Stimulated activated naive CD8-positive, alpha-beta T cell treated with anti-CD3 and anti-CD28 coated beads, Interleukin-15, amount 100 ng/mL, for 72 hours (primary cell): ENCODE measurements around the gene NOL7.

Experiments
- ATAC-seq: fragments of 150-1000 bp; cut with Tn5 transposase; 2 replicates; pipeline ENCODE4 v1.10.0; 2021; ENCODE audit warnings: mild to moderate bottlenecking, moderate library complexity
- DNase-seq, 2 donors: peaks; one replicate each; pipeline ENCODE4 v3.0.0; 2021 to 2022
- H3K27ac Mint-ChIP-seq, 2 donors: one replicate each; pipeline ENCODE4 v1.8.0; 2022; ENCODE audit warnings: mild to moderate bottlenecking in 2 of 2, mixed read lengths in 2 of 2, moderate library complexity in 2 of 2
- H3K27me3 Mint-ChIP-seq: one replicate; pipeline ENCODE4 v1.8.0; 2022; ENCODE audit warnings: mixed read lengths
- H3K4me1 Mint-ChIP-seq: one replicate; pipeline ENCODE4 v1.8.0; 2022; ENCODE audit warnings: mild to moderate bottlenecking, mixed read lengths
- H3K4me3 Mint-ChIP-seq, 2 donors: one replicate each; pipeline ENCODE4 v1.8.0; 2022; ENCODE audit warnings: mild to moderate bottlenecking in 2 of 2, mixed read lengths in 2 of 2, moderate library complexity in 1 of 2
- H3K9me3 Mint-ChIP-seq, 2 donors: one replicate each; pipeline ENCODE4 v1.8.0; 2022; ENCODE audit warnings: mixed read lengths in 2 of 2

Gene NOL7

DNA sequence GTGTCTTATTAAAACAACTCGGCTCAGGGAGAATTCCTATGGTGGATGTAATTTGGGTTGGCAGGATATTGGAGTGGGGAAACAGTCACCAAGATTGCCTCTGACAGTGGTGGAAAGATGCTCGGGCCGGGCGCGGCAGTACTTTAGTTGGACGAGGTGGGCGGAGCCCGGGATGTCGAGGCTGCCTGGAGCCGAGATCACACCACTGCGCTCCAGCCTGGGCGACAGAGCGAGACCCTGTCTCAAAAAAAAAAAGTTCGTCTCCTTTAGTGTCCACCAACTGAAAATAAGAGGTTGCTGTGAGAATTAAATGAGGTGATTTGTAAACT, 621 bp downstream of the NOL7 start:
- H3K4me3 Mint-ChIP-seq = peak overlapping the region; percentile 95 to 99
- peak; percentile 37 to 52 for DNase-seq

DNA sequence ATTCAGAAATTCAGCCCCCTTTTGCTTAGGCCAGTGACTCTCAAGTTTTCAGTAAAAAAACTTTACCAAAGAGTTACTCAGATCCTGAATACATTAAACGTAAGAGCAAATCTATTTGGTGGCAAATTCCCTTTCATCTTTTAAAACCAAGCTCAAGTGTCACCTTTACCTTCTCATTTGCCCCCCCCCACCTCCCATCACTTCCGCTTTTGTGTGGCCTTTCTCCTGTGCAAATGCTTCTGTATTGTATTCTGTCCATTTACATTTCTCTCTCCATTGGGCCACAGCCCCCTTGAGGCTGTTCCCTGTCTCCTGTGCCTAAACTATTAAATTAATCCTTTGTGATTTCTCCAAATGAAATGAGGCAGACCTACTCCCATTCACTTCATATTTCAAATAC, 1.9 kb downstream of the NOL7 start:
- no peaks in the 10 kb centered on the region for H3K27me3 Mint-ChIP-seq
- H3K9me3 Mint-ChIP-seq = no peaks in the 10 kb centered on the region
- ATAC-seq (no peak), DNase-seq (no peak)
- peaks cover 39% of the 10 kb centered on the region for H3K4me1 Mint-ChIP-seq
- peak overlapping the region; percentile 51 to 57 for H3K27ac Mint-ChIP-seq
- peak overlapping the region; percentile 95 to 99 for H3K4me3 Mint-ChIP-seq

More for the DNA sequence above, 621 bp downstream of the NOL7 start:
- H3K27ac Mint-ChIP-seq = peak overlapping the region; percentile 98 to 99
- ATAC-seq = peak; percentile 53
- H3K4me1 Mint-ChIP-seq = peaks cover 46% of the 10 kb centered on the region
- H3K27me3 Mint-ChIP-seq = no peaks in the 10 kb centered on the region
- H3K9me3 Mint-ChIP-seq = no peaks in the 10 kb centered on the region

DNA sequence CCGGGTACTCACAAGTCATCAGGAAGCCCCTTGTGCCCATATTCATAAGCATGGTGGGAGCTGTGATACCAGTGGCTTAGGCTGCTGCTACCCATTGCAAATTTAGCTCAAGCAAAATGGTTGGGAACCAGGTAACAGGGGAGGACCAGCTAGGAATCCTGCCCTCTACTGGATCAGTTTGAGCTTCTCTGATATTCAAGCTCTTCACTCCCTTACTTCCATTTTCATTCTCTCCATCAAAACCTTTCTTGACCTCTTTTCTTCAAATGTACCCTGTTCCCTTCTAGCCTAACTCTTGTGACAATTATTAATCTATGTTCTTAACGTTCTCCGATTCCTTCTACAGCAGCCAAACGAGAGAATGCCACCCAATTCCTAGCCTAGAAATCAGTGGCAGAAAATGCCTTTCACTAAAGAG, 9.7 kb downstream of the NOL7 start:
- no peak for DNase-seq
- peak overlapping the region in 1 of 2 donors; percentile 21 for H3K27ac Mint-ChIP-seq

DNA sequence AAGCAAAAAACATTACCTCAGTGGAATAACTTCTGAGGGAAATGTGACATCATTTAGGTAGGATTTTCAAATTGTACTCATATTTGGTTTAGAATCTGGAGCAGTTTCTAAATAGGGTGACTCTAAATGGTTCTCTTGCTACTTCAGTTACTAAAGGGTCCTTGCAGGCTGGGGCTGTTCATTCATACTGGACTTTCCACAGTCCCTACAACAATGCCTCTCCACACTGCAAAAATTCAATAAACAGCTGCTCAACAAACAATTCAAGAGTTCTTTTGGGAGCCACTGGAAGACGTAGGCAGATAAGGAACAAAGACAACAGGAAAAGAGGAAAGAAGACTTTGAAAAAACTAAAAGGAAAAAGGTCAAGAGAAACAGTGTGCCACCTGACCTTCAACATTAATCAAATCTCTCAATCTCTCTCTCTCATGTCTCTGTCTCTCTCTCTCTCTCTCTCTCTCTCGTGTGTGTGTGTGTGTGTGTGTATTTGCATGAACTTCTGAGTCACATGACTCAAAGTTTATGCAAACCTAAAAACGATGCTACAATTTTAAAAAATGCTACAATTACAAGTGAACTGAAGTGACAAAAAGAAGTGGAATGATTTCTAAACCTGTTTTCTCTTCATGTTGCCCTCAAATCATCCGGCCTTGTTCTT, 14.5 kb downstream of the NOL7 start:
- DNase-seq = no peak
- Mint-ChIP-seq H3K4me3 (no peak overlapping the region), H3K27me3 (no peaks in the 10 kb centered on the region), H3K4me1 (peaks cover 31% of the 10 kb centered on the region), H3K9me3 (no peaks in the 10 kb centered on the region), H3K27ac (peak overlapping the region; percentile 48 to 83)
- no peak for ATAC-seq

More for the DNA sequence above, 9.7 kb downstream of the NOL7 start:
- Mint-ChIP-seq H3K9me3 (no peaks in the 10 kb centered on the region), H3K27me3 (no peaks in the 10 kb centered on the region), H3K4me1 (peaks cover 14% of the 10 kb centered on the region), H3K4me3 (no peak overlapping the region)
- peak; percentile 86 for ATAC-seq

DNA sequence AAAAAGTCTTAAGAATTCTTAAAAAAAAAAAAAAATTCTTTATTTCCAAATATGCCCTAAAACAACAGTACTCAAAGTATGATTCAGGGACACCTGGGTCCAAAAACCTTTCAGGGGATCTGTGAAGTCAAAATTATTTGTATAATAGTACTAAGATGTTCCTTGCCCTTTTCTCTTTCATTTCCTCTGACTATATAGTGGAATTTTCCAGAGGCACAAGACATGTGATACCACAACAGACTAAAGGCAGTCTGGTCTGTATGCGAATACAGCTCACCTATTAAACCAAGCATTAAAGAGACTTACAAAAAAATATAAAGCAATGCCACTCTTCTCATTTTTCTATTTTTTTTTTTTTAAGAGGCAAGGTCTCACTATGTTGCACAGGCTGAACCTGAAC, 15.4 kb downstream of the NOL7 start:
- Mint-ChIP-seq H3K27ac (no peak overlapping the region), H3K4me3 (no peak overlapping the region), H3K4me1 (peaks cover 25% of the 10 kb centered on the region), H3K9me3 (no peaks in the 10 kb centered on the region), H3K27me3 (no peaks in the 10 kb centered on the region)
- DNase-seq (no peak), ATAC-seq (no peak)

DNA sequence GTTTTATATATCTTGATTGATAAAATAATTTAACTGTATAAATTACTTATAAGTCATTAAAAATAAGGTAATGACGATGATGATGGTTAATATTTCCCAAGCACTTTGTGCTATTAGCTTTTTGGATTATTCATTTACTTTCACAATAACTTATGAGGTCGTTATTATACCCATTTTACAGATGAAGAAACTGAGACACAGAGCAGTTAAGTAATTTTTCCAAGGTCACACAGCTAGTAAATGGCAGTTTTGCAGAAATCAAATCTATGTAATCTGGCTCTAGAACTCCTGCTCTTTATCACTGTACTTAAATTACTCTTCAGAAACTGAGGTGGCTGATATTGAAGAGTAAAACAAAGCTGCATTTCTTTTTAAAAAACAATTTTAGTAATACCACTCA, 18.2 kb downstream of the NOL7 start:
- Mint-ChIP-seq H3K27me3 (no peaks in the 10 kb centered on the region), H3K4me3 (no peak overlapping the region), H3K9me3 (no peaks in the 10 kb centered on the region), H3K27ac (no peak overlapping the region), H3K4me1 (peaks cover 46% of the 10 kb centered on the region)
- DNase-seq (no peak), ATAC-seq (no peak)

DNA sequence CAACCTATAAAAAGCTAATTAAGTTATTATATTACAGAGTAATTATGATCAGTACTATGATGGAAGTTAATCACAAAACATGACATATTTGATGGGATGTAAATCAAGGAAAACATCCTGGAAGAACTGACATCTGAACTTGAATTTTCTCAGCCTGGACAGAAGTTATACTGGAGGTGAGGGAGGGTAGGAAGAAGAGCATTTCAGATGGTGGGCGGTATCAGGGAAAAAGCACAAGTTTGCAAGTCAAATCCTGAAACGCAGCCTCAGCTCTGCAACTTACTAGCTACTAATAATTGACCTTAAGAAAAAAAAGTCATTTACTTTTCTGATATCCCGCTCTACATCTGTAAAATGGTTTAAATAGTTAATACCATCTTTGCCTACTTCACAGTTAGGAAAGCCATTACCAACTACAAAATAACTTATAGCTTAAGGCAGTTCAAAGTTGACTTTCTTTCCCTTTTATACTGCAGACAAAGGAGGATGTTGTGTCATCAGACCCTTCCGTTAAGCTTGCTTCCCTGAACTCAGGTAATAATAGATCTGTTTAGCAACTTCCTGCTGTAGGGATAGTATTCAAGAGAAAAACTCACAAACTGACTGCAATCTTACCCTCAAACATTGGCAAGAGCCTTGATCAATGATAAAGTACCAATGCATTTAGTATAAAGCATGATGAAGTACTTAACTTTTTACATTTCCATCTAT, 21.0 kb downstream of the NOL7 start:
- Mint-ChIP-seq H3K4me1 (peaks cover 31% of the 10 kb centered on the region), H3K4me3 (peak overlapping the region in 1 of 2 donors; percentile 28), H3K27ac (peak overlapping the region in 1 of 2 donors; percentile 81), H3K9me3 (no peaks in the 10 kb centered on the region), H3K27me3 (no peaks in the 10 kb centered on the region)
- no peak for DNase-seq
- ATAC-seq = no peak

DNA sequence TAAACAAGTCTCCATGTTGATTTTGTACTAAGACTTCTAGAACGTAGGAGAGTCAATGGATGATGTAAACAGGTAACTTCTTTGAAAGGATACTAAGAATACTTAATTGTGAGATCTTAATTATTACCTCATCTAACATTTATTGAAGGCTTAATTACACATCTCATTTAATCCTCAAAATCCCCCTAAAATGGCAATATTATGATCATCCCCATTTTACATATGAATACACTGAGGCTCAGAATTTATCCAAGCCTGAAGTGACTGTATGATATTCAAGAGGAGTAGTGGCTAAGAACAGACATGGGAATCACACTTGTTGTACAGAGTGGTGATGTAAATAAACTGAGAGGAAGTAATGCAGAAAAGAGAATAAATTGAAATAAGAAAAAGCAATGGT, 22.9 kb downstream of the NOL7 start:
- ATAC-seq = no peak
- Mint-ChIP-seq H3K9me3 (no peaks in the 10 kb centered on the region), H3K27me3 (no peaks in the 10 kb centered on the region), H3K4me1 (peaks cover 31% of the 10 kb centered on the region), H3K4me3 (no peak overlapping the region), H3K27ac (peak overlapping the region; percentile 36 to 89)
- no peak for DNase-seq

DNA sequence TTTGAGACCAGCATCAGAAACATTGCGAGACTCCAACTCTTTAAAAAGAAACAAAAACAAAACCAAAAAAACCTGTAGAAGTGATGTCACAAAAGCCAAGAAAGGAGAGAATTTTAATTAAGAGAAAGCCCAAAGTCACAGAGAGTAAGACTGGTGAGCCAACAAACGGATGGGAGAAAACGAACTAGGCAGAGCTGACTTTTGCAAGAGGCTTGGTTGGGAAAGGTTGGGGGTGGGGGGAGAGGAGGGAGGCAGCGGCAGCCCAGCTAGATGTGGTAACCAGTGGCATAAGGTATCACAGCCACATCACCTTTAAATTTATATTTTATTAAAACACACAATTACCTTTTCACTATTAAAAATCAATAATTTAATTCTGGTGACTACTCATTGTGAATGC, 23.5 kb downstream of the NOL7 start:
- H3K9me3 Mint-ChIP-seq = no peaks in the 10 kb centered on the region
- ATAC-seq (no peak), DNase-seq (no peak)
- H3K4me1 Mint-ChIP-seq = peaks cover 34% of the 10 kb centered on the region
- H3K27ac Mint-ChIP-seq = no peak overlapping the region
- no peak overlapping the region for H3K4me3 Mint-ChIP-seq
- H3K27me3 Mint-ChIP-seq = no peaks in the 10 kb centered on the region

DNA sequence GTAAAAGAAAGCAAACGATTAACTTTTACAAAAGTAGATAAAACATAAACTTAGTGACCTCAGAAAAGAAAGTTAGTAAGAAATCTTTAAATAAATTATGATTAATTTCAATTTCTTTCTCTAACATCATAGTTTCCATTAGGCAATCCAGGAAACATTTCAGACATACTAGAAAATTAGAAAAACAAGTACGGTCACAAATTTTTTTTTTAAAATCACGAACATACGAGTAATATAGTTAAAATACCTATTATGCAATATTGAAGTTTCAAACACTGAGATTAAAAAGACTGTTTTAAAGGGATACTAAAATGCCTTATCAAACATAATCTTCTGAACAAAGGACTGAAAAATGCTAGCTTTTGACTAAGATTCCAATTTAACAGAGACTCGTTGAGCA, 26.2 kb downstream of the NOL7 start:
- peak overlapping the region; percentile 71 to 94 for H3K27ac Mint-ChIP-seq
- H3K4me1 Mint-ChIP-seq = peaks cover 31% of the 10 kb centered on the region
- DNase-seq = no peak
- no peak for ATAC-seq
- no peaks in the 10 kb centered on the region for H3K9me3 Mint-ChIP-seq
- H3K27me3 Mint-ChIP-seq = no peaks in the 10 kb centered on the region
- H3K4me3 Mint-ChIP-seq = no peak overlapping the region

DNA sequence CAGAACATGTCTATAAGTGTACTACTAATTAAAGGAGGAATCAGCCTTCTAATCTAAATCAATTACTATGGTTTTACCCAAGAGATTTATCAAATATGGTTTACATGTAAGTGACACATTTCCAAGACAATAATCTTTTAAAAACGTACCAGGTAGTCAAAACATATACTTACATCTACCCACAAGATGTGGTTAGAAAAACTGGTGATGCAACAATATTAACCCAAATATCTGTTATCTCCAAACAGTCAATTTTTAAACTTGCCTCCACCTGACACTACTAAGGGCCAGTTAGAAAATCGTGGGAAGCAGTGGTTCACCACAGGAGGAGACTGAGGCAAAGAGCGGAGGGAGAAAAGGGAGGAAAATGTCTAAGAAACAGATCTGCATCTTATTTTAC, 28.0 kb downstream of the NOL7 start:
- Mint-ChIP-seq H3K4me1 (peaks cover 15% of the 10 kb centered on the region), H3K27me3 (no peaks in the 10 kb centered on the region), H3K27ac (no peak overlapping the region), H3K9me3 (no peaks in the 10 kb centered on the region), H3K4me3 (no peak overlapping the region)
- no peak for ATAC-seq
- DNase-seq = no peak

DNA sequence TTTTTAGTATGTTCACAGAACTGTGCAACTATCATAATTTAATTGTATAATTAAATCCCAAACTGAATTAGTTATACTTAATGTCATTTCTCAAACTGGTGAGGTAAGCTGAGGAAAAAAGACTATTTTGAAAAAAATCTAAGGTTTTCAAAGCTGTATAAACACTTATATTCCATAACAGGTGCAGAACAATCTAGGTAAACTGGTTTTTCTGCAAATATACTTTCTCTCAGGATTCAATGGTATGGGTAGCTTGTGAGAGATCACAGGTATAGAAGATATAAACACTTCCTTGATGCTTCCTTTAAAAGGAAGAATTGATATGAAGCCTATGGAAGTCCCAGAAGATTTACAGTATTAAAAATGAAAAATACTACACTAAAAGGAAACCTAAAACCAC, 33.7 kb downstream of the NOL7 start:
- H3K9me3 Mint-ChIP-seq = no peaks in the 10 kb centered on the region
- H3K27me3 Mint-ChIP-seq = no peaks in the 10 kb centered on the region
- DNase-seq (no peak), ATAC-seq (no peak)
- H3K4me3 Mint-ChIP-seq = no peak overlapping the region
- H3K27ac Mint-ChIP-seq = no peak overlapping the region
- peaks cover 8% of the 10 kb centered on the region for H3K4me1 Mint-ChIP-seq

DNA sequence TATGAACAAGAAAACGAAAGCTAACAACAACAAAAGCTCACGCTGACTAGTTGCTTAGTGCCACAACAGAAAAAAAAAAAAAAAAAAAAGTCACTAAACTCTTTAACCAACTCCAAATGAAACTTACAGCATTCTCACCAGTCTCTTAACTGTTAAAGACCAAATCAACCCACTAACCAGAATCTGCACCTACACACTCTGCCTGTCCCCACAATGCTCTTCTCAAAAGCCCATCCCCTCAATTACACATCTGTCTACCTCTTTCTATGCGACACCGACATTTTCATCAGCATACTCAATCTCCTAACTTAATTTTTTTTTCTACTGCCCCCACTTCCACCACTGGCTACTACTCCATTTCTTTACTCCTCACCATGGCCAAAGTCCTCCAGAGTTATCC, 34.3 kb downstream of the NOL7 start:
- DNase-seq (no peak), ATAC-seq (no peak)
- Mint-ChIP-seq H3K9me3 (no peaks in the 10 kb centered on the region), H3K27ac (no peak overlapping the region), H3K4me1 (peaks cover 8% of the 10 kb centered on the region), H3K4me3 (no peak overlapping the region), H3K27me3 (no peaks in the 10 kb centered on the region)

DNA sequence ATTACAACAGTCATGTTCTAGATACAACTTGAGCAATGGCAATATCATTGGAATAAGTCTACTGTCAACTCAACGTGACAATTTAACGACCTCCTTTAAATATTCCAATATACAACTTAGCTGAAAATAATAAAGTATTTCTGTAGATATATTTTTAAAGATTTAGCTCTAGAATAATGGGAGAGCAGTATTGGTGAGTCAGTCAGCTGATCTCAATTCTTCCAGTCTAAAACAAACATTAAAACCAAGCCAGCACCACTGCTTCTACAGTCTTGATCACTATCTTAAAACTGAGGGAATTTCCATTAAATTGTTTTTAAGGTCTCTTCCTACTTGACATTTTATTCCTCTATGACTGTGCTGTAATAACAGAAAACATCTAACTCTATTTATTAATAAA, 38.2 kb downstream of the NOL7 start:
- Mint-ChIP-seq H3K4me3 (no peak overlapping the region), H3K4me1 (peaks cover 13% of the 10 kb centered on the region), H3K27ac (no peak overlapping the region), H3K9me3 (no peaks in the 10 kb centered on the region), H3K27me3 (no peaks in the 10 kb centered on the region)
- ATAC-seq (no peak), DNase-seq (no peak)

DNA sequence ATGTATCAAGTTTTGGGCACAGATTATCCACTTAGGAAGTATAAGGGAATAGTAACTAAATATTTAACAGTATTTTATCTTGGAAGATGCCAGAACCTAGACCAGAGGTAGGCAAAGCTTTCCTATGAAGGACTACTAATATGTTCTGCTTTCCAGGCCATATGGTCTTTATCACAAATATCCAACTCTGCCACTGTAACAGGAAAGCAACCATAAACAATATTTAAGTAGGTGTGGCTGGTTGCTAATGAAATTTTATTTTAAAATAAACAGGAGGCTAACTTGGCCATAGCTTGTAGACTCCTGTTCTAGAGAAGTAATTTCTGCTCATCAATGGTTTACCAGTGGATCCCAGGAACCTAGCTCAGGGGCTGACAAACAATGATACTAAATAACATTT, 39.4 kb downstream of the NOL7 start:
- Mint-ChIP-seq H3K4me1 (peaks cover 19% of the 10 kb centered on the region), H3K27ac (no peak overlapping the region), H3K27me3 (no peaks in the 10 kb centered on the region), H3K4me3 (no peak overlapping the region), H3K9me3 (no peaks in the 10 kb centered on the region)
- ATAC-seq = no peak
- DNase-seq = no peak

DNA sequence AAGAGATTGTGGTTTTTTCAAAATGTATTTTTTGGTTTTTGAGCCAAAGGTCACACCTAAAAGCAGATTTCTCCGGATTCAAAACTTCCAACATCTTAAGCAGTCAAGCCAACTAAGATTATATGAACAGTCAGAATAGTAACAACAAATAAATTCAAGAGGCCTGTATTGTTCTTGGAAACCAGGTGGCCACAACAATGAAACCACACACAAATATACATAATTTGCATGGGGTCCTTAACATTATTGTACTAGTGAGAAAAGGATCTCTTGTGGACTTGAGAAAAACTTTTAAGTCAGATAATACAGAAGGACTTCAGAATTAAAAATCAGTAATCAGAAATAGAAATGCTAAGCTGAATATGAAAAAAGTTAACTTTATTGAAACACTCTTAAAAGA, 40.6 kb downstream of the NOL7 start:
- Mint-ChIP-seq H3K9me3 (no peaks in the 10 kb centered on the region), H3K27ac (no peak overlapping the region), H3K4me1 (peaks cover 24% of the 10 kb centered on the region), H3K27me3 (no peaks in the 10 kb centered on the region), H3K4me3 (no peak overlapping the region)
- DNase-seq (no peak), ATAC-seq (no peak)

DNA sequence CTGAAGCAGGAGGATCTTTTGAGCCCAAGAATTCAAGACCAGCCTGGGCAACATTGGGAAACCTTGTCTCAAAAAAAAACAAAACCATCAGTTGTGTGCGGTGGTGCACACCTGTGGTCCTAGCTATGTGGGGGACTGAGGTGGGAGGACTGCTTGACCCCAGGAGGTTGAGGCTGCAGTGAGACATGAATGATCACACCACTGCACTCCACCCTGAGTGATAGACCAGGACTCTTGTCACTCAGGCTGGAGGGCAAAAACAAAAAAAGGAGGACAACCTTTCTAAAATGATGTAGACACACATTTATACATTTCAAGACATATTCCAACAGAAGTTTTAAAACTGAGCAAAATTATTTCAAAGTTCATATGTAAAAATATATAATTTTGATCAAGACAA, 45.1 kb downstream of the NOL7 start:
- Mint-ChIP-seq H3K27me3 (no peaks in the 10 kb centered on the region), H3K4me3 (no peak overlapping the region), H3K27ac (no peak overlapping the region), H3K9me3 (no peaks in the 10 kb centered on the region), H3K4me1 (peaks cover 69% of the 10 kb centered on the region)
- ATAC-seq (no peak), DNase-seq (no peak)
